GM21515 (cell line): ENCODE measurements around the gene MMP3.

Experiments
- ATAC-seq: cut with Tn5 transposase; IDR thresholded peaks from one replicate; pipeline ENCODE4 v1.9.1; 2021; ENCODE audit not compliant: unreplicated experiment

Gene MMP3

DNA sequence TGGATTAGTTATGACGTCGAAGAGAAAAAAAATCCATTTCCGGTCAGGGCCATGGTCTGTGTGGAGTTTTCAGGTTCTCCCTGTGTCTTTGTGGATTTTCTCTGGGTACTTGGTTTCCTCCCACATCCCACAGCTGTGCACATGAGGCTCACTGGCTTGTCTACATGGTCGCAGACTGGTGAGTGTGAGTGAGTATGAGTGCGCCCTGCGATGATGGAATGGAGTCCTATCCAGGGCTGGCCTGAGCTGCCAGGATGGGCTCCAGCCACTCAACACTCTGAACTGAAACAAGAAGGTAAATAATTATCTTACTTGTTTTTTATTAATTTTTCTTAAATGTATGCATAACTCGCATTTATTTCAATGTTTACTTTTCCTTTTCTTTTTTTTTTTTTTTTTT lies 10.8 kb downstream of the MMP3 start:
- ATAC-seq: no peak

DNA sequence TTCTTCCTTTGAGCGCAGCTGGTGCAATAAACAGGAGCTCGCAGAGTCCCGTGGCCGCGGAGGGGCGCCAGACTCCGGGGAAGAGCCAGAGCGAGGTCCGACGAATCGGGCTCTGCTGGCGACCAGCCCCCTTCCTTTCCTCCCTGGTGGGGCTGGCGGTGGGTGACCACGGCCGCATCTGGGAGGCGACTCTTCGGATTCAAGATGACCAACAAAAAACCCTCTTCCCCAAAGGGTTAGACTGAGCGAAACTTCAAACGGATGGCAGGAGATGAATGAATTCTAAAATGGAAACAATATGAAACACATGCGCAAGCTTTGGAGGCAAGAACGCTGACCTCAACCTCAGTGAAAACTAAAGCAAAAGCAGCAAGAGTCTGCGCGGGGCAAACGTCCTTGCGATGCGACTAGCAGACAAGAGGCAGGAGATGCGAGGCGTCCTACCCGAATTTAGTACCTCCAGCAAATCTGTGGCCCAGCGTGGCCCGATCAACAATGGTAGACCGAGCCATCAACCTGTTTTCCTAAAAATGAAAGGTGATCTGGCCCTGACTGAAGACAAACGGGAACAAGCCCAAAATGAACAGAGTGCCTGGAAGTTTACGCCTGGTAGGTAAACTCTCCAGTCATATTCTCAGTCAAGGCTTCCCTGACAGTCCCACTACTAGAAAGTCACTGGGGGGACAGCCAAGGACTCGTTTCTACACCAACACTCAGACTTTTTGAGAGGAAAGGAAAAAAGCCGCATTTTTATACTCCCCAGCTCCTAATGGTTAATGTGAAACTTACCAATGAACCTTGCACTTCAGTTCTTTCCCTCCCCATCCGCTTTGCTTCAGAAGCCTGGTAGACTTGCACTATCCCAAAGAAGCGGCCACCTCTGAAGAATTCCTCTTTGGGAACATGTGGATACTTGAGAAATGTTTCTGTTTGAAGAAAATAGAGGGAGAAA lies 11.6 kb downstream of the MMP3 start:
- no peak for ATAC-seq

DNA sequence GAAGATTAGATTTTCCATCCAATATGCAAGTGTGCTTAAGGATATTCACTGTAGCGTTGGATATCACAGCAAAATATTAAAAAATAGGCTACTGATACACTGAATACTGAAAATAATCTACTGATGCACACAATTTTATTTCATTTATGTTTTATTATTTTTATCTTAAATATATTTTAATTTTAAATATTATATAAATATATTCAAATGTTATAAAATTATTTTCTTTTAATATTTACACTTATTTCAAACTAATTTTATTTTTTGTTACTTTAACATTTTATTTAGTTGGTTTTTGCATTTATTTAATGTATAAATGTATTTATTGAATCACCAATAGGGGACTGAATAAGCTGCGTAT lies 12.3 kb downstream of the MMP3 start:
- ATAC-seq: no peak

DNA sequence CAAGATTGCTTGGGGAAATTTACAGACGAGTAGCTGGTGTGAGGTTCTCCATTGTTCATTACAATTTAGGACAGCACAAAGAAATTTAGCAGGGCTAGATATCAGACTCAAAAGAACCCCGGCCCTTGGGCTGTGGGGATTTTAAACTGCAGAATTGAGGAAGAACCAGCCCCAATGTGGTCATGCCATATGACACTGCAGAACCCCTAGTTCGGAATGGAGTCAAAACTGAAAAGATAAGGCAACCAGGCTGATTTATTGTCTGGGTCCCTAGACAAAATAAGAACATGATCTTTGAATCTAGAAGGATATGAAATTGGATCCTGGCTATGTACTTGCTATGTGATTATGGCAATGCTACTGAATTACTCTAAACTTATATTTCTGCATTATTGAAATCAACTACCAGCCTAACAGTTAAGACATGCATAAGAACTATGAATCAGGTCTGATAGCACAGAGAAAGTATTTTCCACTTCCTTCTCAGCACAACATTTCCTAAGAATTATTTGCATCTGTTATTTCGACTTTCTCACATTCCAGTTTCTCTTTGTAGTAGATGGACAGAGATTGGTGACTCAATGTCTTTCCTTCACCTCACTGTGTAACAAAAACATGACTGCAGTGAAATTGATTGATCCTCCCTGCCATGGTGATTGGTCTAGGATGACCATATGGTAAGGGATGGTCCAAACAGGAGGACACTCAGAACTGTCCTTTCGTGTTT lies 13.2 kb downstream of the MMP3 start:
- no peak for ATAC-seq

DNA sequence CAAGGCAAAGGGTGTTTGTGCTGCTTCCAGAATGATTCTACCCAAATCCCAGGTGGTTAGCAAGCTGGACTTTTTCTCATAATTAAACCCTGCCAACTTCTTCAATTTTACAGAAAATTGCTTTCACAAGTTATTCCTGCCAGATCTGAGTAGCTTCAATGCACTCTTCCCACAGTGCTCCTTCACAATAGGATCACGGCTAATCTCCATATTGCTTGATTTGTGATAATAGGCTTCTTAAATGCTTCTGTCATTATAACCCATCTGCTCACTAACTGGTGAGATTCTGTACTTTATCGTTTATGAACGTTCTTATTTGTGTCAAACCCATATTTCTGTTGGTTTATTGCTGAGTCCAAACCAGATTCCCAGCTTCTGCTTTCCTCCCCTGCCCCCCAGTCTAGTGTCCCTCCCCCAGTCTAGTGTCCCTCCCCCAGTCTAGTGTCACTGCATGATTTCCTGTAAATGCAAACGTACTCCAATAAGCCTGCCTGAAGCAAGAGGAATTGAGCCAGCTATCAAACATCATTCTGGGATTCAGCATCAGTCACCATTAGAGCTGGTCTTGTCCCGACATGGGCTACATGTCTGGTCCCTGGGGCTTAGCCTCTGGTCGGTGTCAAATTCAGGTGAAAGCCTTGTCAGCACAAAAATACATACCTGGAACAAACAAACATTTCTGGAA lies 14.0 kb downstream of the MMP3 start:
- no peak for ATAC-seq

DNA sequence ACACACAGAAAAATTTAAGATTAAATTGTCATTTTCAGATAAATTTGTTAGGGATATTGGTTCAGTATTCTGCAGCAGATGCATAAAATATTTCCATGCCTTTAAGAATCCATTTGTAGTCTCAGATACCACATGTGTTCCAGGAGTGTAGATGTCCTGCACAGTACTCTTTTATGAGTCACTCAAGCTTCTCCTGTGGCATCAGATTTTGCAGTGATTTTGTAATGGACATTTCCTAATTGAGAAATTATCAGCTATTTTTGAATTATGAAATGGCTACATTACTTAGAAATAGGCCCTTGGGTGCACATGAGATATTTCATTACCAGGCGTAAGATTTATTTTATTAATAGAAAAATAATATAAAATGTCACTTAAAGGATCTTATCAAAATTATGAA lies 18.9 kb downstream of the MMP3 start:
- no peak for ATAC-seq

DNA sequence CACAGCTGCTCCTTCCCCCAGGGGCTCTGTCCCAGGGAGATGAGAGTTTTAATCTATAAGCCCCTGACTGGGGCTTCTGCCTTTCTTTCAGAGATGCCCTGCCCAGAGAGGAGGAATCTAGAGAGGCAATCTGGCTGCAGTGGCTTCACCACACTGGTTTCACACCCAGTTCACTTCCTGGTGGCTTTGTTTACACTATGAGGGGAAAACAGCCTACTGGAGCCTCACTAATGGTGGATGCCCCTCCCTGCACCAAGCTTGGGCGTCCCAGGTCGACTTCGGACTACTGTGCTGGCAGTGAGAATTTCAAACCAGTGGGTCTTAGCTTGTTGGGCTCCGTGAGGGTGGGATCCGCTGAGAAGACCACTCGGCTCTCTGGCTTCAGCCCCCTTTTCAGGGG lies 23.9 kb downstream of the MMP3 start:
- no peak for ATAC-seq

DNA sequence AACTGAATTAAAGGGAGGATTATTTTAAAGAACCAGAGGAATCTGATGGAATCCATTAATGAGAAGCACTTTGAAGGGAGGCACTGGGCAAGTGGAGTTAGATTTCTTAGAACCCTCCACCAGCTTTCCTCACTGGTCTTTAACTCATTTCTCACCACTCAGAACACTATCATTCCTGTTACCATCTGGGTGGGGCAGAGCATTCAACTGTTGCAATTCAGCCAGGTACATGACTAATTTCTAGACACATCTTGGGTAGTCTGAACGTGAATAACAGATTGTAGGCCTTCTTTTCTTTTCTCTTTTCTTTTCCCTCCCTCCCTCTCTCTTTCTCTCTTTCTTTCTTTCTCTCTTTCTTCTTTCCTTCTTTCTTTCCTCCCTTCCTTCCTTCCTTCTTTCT lies 29.9 kb downstream of the MMP3 start:
- ATAC-seq: no peak

DNA sequence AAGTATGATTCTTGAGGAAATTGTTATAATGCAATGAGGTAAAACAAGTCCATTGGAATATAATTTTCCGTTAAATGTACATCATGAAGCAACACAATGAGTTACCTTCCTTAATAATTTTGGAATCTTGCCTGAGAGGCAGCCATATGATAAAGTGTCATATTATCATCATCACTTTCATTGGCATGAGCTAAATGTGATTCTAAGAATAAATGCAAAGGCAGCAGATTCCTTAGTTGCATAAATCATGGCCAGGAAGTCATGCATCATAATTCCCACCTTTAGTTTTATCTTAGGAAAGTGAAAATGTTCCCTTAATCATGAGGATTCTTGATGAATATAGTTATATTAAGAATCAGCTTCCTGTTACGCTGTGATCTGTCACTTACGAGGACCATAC lies 31.2 kb downstream of the MMP3 start:
- no peak for ATAC-seq

DNA sequence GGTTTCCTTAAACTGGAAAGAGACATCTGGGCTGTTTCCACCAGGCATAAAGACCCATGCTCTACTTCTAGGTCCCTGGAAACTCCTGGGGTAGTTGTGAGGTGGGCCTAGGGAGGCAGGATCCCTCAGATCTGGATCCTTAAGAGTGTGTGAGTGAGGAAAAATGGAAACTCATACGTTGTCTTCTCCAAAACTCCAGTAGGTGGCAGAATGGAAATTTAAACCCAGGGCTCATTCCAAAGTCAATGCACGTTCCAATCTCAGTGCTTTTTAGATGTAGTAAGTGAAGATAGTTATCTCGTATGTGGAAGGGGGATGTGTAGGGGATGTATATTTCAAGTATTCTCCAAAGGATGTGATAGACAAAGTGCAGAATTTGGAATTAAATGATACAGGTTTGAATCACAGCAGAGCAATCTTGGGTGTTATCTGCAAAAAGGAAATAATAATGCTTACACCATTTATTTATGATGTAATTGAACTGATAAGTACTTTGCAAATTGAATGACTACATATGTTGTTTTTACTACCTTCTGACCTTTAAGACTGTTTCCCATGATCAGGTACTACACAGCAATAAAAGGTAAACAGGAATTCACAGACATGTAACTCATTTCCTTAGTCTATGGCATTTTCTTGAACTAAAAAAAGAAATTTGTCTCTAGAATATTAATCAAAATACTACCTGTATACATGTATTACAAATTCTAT lies 32.3 kb downstream of the MMP3 start:
- no peak for ATAC-seq

DNA sequence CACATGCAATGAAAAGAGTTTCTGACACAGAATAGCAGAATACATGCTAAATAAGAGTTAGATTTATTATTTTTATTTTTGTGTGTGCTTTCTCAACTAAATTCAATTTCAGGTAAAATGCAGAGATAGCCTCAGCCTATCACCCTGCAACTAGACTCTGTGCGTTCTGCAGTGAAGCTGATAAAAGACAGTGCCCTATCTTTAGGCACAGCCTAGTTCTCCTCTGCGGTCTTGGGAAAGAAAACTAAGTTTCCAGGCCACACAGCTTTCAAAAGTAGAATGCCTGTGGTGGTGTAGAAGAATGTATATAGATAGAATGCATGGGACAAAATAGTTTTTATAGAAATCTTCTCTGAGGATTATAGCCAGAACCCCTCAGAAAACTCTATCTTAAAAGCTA lies 33.4 kb downstream of the MMP3 start:
- ATAC-seq: no peak

DNA sequence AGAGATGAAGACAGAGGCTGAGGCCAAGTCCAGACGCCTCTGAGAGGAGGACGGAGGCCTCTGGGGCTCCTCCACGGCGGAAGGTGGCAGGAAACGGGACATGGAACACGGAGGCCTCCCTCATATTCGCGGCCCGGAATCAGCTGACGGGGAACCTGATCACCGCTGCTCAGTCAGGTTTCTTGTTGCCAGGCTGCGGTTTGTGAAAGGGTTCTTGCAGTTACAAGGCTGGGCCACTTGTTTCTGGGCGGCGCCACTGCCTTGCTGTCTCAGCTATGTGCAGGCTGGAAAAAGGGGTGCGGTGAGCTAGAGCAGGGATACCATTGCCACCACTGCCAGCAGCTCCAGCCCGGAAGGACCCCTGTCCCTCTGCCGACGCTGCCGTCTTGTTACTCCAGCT lies 35.5 kb downstream of the MMP3 start:
- ATAC-seq: peak; percentile 77

DNA sequence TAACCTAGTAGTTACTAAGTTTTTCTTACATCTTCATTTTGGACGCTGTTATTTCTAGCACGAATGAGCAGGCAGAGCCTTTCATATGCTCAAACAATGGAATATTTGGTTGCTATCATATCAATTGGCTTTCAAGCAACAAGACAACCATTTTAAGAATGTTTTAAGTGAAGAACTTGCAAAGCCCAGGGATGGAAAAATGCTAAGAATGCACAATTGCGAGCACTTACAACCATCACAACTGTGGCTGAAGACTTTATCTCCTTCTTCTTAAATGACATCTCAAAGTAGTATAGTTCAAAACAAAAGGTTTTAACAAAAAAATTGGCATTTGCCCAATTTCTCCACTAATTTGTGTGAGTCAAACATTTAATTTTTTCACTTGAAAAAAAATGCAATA lies 37.1 kb downstream of the MMP3 start:
- ATAC-seq: no peak

DNA sequence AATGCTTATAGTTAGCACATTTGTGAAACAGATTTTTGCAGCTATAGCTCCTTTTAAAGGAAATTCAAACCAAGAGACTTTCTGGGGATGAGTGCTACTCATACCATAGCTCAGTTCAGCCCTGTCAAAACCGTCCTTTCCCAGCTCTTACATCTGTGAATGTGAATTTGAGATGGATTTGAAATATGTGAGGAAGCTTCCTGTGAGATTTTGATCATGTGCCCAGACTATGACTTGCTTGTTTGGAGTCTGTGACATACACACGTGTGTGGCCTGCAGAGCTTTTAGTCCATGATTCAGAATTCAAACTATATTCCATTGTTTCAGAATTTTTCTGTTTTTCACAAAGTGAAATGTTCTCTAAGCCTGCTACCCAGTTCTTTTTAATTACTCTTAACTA lies 41.1 kb downstream of the MMP3 start:
- no peak for ATAC-seq

DNA sequence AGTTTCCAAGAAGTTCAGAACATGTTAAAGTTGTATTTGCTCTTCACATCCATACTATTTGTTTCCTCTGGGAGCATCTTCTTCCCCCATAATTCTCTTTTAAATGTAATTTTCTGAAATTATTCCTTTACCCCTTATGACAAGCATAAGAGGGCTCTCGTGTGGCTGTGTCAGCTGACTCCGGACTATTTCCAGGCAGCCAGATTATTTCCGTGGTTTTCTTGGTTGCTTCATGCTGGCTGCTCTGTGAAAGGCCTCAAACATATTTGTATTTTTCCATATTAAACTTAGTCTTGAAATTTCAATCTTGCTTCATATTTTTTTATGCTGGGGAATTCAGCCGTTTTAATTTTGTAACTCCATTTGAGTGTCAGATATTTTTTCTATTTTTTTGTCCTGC lies 42.6 kb downstream of the MMP3 start:
- no peak for ATAC-seq

DNA sequence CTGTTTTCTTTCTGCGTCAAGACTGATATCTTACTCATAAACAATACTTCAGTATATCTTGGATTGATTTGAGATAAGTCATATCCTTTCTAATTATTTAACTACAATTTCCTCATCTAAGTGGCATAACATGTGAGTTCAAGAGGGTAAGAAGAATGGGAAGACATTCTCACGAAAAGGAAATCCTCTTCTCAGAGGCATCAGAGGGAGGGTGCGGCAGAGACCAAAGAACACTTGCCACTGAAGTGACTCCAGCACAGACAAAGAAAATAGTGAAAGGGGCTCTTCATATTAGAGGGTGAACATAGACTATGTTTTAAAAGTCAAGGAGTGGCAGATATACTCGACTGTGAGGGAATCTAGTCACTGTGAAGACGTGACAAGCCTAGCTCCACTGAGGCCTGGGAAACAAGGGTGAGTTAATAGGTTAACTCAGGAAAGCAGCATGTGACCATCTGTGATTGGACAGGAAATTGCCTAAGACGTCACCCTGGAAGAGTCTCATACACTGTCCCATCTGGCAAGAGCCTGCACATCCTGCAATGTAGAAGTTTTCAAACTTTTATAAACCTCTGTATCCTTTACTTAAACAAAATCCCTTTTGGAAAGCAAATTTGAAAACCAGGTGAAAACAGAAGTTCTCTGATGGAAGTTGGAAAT lies 43.6 kb downstream of the MMP3 start:
- no peak for ATAC-seq

DNA sequence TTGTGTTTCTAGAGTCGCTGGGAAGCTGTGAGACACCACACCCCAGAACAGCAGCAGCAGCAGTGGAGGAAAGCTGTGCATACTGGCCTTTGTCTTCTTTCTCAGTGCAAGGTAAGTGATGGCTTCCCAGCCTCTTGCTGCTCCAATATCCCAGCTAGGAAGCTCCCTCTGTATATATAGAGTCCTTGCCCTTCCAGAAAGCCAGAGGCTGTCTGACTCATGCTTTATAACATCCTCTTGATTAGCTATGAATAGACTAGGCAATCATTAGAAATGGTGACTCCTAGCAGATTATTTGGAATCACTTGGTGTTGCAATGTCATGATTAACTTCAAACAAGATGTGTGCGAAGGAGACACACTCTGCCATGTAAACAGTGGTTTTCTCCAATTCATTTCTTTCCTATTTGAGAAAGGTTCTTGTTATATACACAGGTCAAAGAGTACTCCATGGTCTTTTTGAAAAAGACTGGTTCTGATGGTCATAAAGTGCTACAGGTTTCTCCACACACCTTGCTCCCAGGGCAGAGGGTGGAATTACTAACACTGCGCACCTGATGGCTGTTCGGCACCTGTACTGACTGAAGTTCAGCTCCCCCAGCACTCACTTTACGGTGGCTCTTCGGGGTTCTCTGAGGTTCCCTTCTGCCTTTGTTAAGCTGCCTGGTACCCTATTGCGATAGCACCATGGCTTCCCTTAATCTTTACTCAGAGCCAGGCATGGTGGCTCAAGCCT lies 45.2 kb downstream of the MMP3 start, which contains the start of gene MMP1:
Gene MMP1 (minus strand): TSS at position 149 of the 735 bp plus-strand sequence. CDS start 68 bp downstream, at position 81.
- ATAC-seq: no peak

DNA sequence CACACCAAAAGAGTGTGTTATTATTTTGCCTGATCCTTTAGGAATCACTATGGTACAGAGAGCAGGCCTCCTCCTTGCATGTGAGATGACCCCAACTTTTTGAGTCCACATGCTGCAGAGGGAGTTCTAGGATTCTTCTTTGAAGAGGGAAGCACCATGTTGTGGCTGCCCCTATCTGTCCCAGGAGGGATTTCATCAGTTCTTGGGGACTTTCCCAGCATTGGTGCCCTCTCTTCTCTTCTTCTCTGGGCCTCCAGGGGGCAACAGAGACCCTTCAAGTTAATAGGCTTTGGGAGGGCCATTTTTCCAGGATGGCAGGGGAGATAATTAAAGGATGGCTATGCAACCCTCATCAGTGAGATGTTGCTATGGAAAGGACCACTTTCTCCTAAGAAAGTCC lies 49.0 kb downstream of the MMP3 start:
- ATAC-seq: peak; percentile 71

DNA sequence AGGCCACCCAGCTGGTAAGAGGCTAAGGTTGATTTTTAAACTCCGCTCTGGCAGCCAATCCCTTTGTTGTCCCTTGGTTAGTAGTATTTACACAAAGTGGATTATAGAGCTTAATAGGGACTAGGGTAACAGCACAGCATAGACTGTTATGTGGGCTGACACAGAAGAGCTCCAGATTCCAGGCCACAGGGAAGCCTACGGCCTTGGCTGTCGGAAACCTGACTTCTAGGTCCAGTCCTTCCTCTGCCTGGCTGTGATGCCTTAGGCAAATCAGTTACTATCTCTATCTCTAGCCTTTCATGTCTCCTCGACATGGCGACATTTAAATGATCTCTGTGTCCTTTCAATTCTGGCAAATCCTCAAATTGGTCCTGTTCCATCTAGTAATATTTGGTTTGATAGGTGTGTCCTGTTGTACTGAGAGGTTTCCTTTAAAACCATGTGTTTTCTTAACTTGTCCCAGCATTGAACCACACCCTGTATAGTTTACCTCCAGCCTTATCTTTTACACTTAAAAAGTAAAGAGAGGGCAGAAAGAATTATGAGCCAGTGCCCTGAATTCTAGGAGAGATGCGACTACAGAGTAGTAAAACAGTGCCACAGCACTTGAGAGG lies 49.6 kb downstream of the MMP3 start:
- no peak for ATAC-seq
